SK-N-SH treated with all-trans-retinoic acid at 6 μM for 48 hours (cell line): ENCODE measurements around the gene ZDHHC23.

Source experiments
- ATAC-seq: fragments of 200-7000 bp; cut with Tn5 transposase; 3 replicates; pipeline ENCODE4 v1.9.1; 2020; ENCODE audit warnings: mild to moderate bottlenecking, moderate library complexity
- ARNTL ChIP-seq: fragments of 450-650 bp; formaldehyde crosslinking; IDR thresholded peaks from 2 replicates; pipeline ENCODE4 v1.5.0; 2020; ENCODE audit warnings: low read depth, mild to moderate bottlenecking, moderate library complexity, borderline replicate concordance
- CSDC2 ChIP-seq: fragments of 250-450 bp; sonication (Bioruptor Pico); IDR thresholded peaks from 2 replicates; pipeline ENCODE4 v1.5.0; 2020; ENCODE audit warnings: mild to moderate bottlenecking, moderate library complexity
- ESRRG ChIP-seq: fragments of 250-450 bp; sonication (Bioruptor Pico); IDR thresholded peaks from 2 replicates; pipeline ENCODE4 v1.6.1; 2021; ENCODE audit warnings: mild to moderate bottlenecking
- ISL1 ChIP-seq: fragments of 250-450 bp; sonication (Bioruptor Pico); IDR thresholded peaks from 2 replicates; pipeline ENCODE4 v2.1.2; 2022; ENCODE audit warnings: mild to moderate bottlenecking, moderate library complexity
- OSR1 ChIP-seq: fragments of 250-450 bp; sonication (Bioruptor Pico); IDR thresholded peaks from 2 replicates; pipeline ENCODE4 v1.8.0; 2022; ENCODE audit warnings: moderate library complexity, mild to moderate bottlenecking, inconsistent platforms
- PPARA ChIP-seq: fragments of 250-450 bp; sonication (Bioruptor Pico); IDR thresholded peaks from 2 replicates; pipeline ENCODE4 v1.5.0; 2020; ENCODE audit warnings: mild to moderate bottlenecking, borderline replicate concordance
- RARB ChIP-seq: fragments of 250-450 bp; sonication (Bioruptor Pico); IDR thresholded peaks from 2 replicates; pipeline ENCODE4 v1.8.0; 2021; ENCODE audit warnings: mild to moderate bottlenecking, moderate library complexity
- SNAI2 ChIP-seq: fragments of 250-450 bp; sonication (Bioruptor Pico); IDR thresholded peaks from 2 replicates; pipeline ENCODE4 v1.5.0; 2020; ENCODE audit warnings: mild to moderate bottlenecking, moderate library complexity
- TOX ChIP-seq: fragments of 250-450 bp; sonication (Bioruptor Pico); IDR thresholded peaks from 2 replicates; pipeline ENCODE4 v1.8.0; 2021; ENCODE audit warnings: mild to moderate bottlenecking, moderate library complexity, borderline replicate concordance
- ZC3H10 ChIP-seq: fragments of 250-450 bp; sonication (Bioruptor Pico); IDR thresholded peaks from 2 replicates; pipeline ENCODE4 v1.5.1; 2021; ENCODE audit warnings: mild to moderate bottlenecking, moderate library complexity
- ZFP30 ChIP-seq: fragments of 450-650 bp; formaldehyde crosslinking; IDR thresholded peaks from 2 replicates; pipeline ENCODE4 v1.5.0; 2022; ENCODE audit warnings: mild to moderate bottlenecking, moderate library complexity
- ZNF565 ChIP-seq: fragments of 450-650 bp; formaldehyde crosslinking; conservative IDR thresholded peaks from 2 replicates; pipeline ENCODE4 v1.5.0; 2020; ENCODE audit warnings: low read depth, mild to moderate bottlenecking, moderate library complexity
- ZNF70 ChIP-seq: fragments of 450-650 bp; formaldehyde crosslinking; IDR thresholded peaks from 2 replicates; pipeline ENCODE4 v1.5.0; 2020; ENCODE audit warnings: mild to moderate bottlenecking, moderate library complexity
- TF ChIP-seq, protein P1 (sequence below): fragments of 250-450 bp; sonication (Bioruptor Pico); IDR thresholded peaks from 2 replicates; pipeline ENCODE4 v1.5.0; 2020; ENCODE audit warnings: mild to moderate bottlenecking, moderate library complexity
- TF ChIP-seq, protein P2 (sequence below): fragments of 250-450 bp; sonication (Bioruptor Pico); IDR thresholded peaks from 2 replicates; pipeline ENCODE4 v1.8.0; 2020; ENCODE audit warnings: mild to moderate bottlenecking, moderate library complexity, borderline replicate concordance
- TF ChIP-seq, protein P3 (sequence below): fragments of 250-450 bp; sonication (Bioruptor Pico); IDR thresholded peaks from 2 replicates; pipeline ENCODE4 v1.8.0; 2021; ENCODE audit warnings: low read depth, mild to moderate bottlenecking, moderate library complexity, borderline replicate concordance
- TF ChIP-seq, protein P4 (sequence below): fragments of 250-450 bp; sonication (Bioruptor Pico); IDR thresholded peaks from 2 replicates; pipeline ENCODE4 v1.5.1; 2020; ENCODE audit warnings: low read depth, mild to moderate bottlenecking, moderate library complexity
- TF ChIP-seq, protein P5 (sequence below): fragments of 250-450 bp; sonication (Bioruptor Pico); IDR thresholded peaks from 2 replicates; pipeline ENCODE4 v1.5.1; 2021; ENCODE audit warnings: mild to moderate bottlenecking, moderate library complexity

ZDHHC23 gene

DNA sequence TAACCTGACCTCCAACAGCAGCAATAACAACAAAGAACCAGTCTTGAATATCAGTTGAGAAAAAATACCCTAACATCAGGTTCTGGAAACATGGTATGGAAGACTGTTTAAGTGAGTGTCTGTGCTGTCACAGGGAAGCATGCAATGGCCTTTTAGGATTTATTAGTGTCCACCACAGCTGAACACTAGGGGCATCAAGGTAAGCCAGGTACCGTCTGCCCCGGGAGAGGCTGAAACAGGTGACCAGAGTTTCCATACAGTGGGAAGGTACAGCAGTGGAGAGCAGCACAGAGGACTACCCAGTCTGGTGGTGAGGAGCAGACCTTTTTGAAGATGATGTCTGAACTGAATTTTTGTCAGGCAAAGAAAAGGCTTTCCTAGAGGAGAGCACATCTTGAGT, 18.4 kb downstream of the ZDHHC23 start:
- ATAC-seq = no peak

DNA sequence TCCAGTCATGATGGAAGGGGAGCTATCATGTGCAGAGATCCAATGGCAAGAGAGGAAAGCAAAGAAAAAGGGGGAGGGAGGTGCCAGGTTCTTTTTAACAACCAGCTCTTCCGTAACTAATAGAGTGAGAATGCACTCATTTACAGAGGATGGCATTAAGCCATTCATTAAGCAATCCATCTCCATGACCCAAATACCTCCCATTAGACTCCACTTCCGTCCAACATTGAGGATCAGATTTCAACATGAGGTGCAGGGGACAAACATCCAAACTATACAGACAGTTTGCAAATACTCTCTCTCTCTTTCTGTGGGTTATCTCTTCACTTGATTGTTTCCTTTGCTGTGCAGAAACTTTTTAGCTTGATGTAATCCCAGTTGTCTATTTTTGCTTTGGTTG, 21.2 kb downstream of the ZDHHC23 start:
- no peak for ATAC-seq
- TF ChIP-seq, protein P1, sequence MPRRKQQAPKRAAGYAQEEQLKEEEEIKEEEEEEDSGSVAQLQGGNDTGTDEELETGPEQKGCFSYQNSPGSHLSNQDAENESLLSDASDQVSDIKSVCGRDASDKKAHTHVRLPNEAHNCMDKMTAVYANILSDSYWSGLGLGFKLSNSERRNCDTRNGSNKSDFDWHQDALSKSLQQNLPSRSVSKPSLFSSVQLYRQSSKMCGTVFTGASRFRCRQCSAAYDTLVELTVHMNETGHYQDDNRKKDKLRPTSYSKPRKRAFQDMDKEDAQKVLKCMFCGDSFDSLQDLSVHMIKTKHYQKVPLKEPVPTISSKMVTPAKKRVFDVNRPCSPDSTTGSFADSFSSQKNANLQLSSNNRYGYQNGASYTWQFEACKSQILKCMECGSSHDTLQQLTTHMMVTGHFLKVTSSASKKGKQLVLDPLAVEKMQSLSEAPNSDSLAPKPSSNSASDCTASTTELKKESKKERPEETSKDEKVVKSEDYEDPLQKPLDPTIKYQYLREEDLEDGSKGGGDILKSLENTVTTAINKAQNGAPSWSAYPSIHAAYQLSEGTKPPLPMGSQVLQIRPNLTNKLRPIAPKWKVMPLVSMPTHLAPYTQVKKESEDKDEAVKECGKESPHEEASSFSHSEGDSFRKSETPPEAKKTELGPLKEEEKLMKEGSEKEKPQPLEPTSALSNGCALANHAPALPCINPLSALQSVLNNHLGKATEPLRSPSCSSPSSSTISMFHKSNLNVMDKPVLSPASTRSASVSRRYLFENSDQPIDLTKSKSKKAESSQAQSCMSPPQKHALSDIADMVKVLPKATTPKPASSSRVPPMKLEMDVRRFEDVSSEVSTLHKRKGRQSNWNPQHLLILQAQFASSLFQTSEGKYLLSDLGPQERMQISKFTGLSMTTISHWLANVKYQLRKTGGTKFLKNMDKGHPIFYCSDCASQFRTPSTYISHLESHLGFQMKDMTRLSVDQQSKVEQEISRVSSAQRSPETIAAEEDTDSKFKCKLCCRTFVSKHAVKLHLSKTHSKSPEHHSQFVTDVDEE (CRISPR knock-in tag) = no peak
- TF ChIP-seq ARNTL (CRISPR knock-in tag) (no peak), OSR1 (no peak), ZFP30 (CRISPR knock-in tag) (no peak), ZNF565 (no peak), PPARA (CRISPR knock-in tag) (no peak), ZNF70 (CRISPR knock-in tag) (no peak), TOX (no peak), ZC3H10 (CRISPR knock-in tag) (no peak)
- TF ChIP-seq, protein P2, sequence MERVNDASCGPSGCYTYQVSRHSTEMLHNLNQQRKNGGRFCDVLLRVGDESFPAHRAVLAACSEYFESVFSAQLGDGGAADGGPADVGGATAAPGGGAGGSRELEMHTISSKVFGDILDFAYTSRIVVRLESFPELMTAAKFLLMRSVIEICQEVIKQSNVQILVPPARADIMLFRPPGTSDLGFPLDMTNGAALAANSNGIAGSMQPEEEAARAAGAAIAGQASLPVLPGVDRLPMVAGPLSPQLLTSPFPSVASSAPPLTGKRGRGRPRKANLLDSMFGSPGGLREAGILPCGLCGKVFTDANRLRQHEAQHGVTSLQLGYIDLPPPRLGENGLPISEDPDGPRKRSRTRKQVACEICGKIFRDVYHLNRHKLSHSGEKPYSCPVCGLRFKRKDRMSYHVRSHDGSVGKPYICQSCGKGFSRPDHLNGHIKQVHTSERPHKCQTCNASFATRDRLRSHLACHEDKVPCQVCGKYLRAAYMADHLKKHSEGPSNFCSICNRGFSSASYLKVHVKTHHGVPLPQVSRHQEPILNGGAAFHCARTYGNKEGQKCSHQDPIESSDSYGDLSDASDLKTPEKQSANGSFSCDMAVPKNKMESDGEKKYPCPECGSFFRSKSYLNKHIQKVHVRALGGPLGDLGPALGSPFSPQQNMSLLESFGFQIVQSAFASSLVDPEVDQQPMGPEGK (CRISPR knock-in tag) = no peak
- TF ChIP-seq, protein P3, sequence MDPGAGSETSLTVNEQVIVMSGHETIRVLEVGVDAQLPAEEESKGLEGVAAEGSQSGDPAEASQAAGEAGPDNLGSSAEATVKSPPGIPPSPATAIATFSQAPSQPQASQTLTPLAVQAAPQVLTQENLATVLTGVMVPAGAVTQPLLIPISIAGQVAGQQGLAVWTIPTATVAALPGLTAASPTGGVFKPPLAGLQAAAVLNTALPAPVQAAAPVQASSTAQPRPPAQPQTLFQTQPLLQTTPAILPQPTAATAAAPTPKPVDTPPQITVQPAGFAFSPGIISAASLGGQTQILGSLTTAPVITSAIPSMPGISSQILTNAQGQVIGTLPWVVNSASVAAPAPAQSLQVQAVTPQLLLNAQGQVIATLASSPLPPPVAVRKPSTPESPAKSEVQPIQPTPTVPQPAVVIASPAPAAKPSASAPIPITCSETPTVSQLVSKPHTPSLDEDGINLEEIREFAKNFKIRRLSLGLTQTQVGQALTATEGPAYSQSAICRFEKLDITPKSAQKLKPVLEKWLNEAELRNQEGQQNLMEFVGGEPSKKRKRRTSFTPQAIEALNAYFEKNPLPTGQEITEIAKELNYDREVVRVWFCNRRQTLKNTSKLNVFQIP (CRISPR knock-in tag) = no peak
- TF ChIP-seq, protein P4, sequence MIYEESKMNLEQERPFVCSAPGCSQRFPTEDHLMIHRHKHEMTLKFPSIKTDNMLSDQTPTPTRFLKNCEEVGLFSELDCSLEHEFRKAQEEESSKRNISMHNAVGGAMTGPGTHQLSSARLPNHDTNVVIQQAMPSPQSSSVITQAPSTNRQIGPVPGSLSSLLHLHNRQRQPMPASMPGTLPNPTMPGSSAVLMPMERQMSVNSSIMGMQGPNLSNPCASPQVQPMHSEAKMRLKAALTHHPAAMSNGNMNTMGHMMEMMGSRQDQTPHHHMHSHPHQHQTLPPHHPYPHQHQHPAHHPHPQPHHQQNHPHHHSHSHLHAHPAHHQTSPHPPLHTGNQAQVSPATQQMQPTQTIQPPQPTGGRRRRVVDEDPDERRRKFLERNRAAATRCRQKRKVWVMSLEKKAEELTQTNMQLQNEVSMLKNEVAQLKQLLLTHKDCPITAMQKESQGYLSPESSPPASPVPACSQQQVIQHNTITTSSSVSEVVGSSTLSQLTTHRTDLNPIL (CRISPR knock-in tag) = no peak

More for the DNA sequence above, 18.4 kb downstream of the ZDHHC23 start:
- TF ChIP-seq, protein P4 (CRISPR knock-in tag) = no peak
- TF ChIP-seq CSDC2 (CRISPR knock-in tag) = no peak
- TF ChIP-seq ARNTL (CRISPR knock-in tag) = no peak
- TF ChIP-seq, protein P2 (CRISPR knock-in tag) = no peak
- TF ChIP-seq, protein P5, sequence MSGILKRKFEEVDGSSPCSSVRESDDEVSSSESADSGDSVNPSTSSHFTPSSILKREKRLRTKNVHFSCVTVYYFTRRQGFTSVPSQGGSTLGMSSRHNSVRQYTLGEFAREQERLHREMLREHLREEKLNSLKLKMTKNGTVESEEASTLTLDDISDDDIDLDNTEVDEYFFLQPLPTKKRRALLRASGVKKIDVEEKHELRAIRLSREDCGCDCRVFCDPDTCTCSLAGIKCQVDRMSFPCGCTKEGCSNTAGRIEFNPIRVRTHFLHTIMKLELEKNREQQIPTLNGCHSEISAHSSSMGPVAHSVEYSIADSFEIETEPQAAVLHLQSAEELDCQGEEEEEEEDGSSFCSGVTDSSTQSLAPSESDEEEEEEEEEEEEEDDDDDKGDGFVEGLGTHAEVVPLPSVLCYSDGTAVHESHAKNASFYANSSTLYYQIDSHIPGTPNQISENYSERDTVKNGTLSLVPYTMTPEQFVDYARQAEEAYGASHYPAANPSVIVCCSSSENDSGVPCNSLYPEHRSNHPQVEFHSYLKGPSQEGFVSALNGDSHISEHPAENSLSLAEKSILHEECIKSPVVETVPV (CRISPR knock-in tag) = no peak
- no peak for TF ChIP-seq ZNF70 (CRISPR knock-in tag)

DNA sequence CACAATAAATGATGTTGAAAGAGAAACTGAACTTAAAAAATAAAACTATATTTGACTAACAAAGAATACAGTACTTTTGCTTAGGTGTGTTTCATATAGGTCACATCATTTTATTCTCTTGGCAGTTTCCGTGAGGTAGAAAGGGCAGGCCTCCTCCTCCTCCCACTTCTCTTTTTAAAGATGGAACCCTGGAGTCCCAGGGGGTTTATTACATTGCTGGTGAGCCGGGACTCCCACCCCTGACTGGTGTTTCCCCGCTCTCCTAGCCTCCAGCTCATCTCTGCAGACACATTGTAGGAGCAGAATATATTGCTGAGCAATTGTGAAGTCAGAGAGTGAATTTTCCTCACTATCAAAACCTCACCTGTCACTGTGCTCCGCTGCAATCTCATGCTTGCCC, 30.0 kb downstream of the ZDHHC23 start:
- no peak for TF ChIP-seq OSR1
- TF ChIP-seq CSDC2 (CRISPR knock-in tag) = no peak
- no peak for TF ChIP-seq PPARA (CRISPR knock-in tag)
- TF ChIP-seq, protein P4 (CRISPR knock-in tag) = no peak
- TF ChIP-seq ZNF70 (CRISPR knock-in tag) = no peak
- TF ChIP-seq RARB (CRISPR knock-in tag) = no peak
- TF ChIP-seq SNAI2 (CRISPR knock-in tag) = no peak
- no peak for TF ChIP-seq ESRRG (CRISPR knock-in tag)
- no peak for TF ChIP-seq ISL1 (CRISPR knock-in tag)
- TF ChIP-seq ZNF565 = no peak
- TF ChIP-seq, all 23 proteins: peak for 0
- ATAC-seq = no peak
